ENCODE measurements around the gene DYRK3. TPM values are rescaled to one million over a fixed set of nuclear protein-coding genes. Genes with fewer than 3 reads are reported as not detected.
"Not testable (repeated sequence)": the region's sequence is repeated elsewhere in the genome, so short reads cannot be mapped to it uniquely, and the experiment has no call there.

Gene DYRK3
- total RNA-seq, 2 donors from 2014 or later = 8.4 to 10.7 TPM

GRCh38 chr1:206612129-206612876, 23.0 kb upstream of the DYRK3 start, which contains the start of gene EIF2D:
Gene EIF2D, minus strand, starts transcription at chr1:206612465. Its CDS starts 123 bp downstream, at chr1:206612342.
- intact Hi-C loops (cut with DNase I) = no loop called here
- peak; percentile 98 for DNase-seq (ENCODE audit: low spot score)

GRCh38 chr1:206626396-206626795, 8.9 kb upstream of the DYRK3 start:
- DNase-seq (ENCODE audit: low spot score); intact Hi-C loops (cut with DNase I): not testable (repeated sequence)

GRCh38 chr1:206628916-206629315, 6.4 kb upstream of the DYRK3 start:
- intact Hi-C loops (cut with DNase I) = no loop called here
- no peak for DNase-seq (ENCODE audit: low spot score)

GRCh38 chr1:206631085-206631509, 4.2 kb upstream of the DYRK3 start:
- no peak for DNase-seq (ENCODE audit: low spot score)
- intact Hi-C loops (cut with DNase I) = loop anchor here in 1 of 2 donors (5.0 kb wide), 1 partner anchor 281 kb away; no protein-coding TSS in a partner anchor

GRCh38 chr1:206633708-206634121, 1.6 kb upstream of the DYRK3 start:
- intact Hi-C loops (cut with DNase I) = loop anchor here in 1 of 2 donors (5.0 kb wide), 1 partner anchor 279 kb away; no protein-coding TSS in a partner anchor
- DNase-seq (ENCODE audit: low spot score) = no peak

- peak; percentile 99 for DNase-seq (ENCODE audit: low spot score)
- intact Hi-C loops (cut with DNase I) = loop anchor here in 1 of 2 donors (5.0 kb wide), 1 partner anchor 278 kb away; no protein-coding TSS in a partner anchor
Measured at GRCh38 chr1:206634365-206635079, 814 bp upstream of the DYRK3 start.

GRCh38 chr1:206635978-206636345, 626 bp downstream of the DYRK3 start:
- no peak for DNase-seq (ENCODE audit: low spot score)
- intact Hi-C loops (cut with DNase I) = no loop called here

- intact Hi-C loops (cut with DNase I) = no loop called here
- no peak for DNase-seq (ENCODE audit: low spot score)
Measured at GRCh38 chr1:206636671-206637070, 1.3 kb downstream of the DYRK3 start.

- DNase-seq (ENCODE audit: low spot score) = no peak
- intact Hi-C loops (cut with DNase I) = no loop called here
Measured at GRCh38 chr1:206637605-206638004, 2.3 kb downstream of the DYRK3 start.

- intact Hi-C loops (cut with DNase I); DNase-seq (ENCODE audit: low spot score): not testable (repeated sequence)
Measured at GRCh38 chr1:206642074-206642473, 6.7 kb downstream of the DYRK3 start.

GRCh38 chr1:206643118-206643698, 7.9 kb downstream of the DYRK3 start:
- intact Hi-C loops (cut with DNase I) = no loop called here
- DNase-seq (ENCODE audit: low spot score) = no peak

GRCh38 chr1:206646504-206646903, 11.2 kb downstream of the DYRK3 start:
- no peak for DNase-seq (ENCODE audit: low spot score)
- intact Hi-C loops (cut with DNase I) = no loop called here

GRCh38 chr1:206647224-206647623, 11.9 kb downstream of the DYRK3 start:
- intact Hi-C loops (cut with DNase I) = no loop called here
- no peak for DNase-seq (ENCODE audit: low spot score)

GRCh38 chr1:206649261-206649921, 14.1 kb downstream of the DYRK3 start:
- DNase-seq (ENCODE audit: low spot score) = no peak
- intact Hi-C loops (cut with DNase I) = no loop called here

GRCh38 chr1:206651014-206651413, 15.7 kb downstream of the DYRK3 start:
- intact Hi-C loops (cut with DNase I) = no loop called here
- DNase-seq (ENCODE audit: low spot score) = no peak

- DNase-seq (ENCODE audit: low spot score) = no peak
- intact Hi-C loops (cut with DNase I) = no loop called here
Measured at GRCh38 chr1:206651958-206652890, 16.9 kb downstream of the DYRK3 start.

GRCh38 chr1:206653715-206654459, 18.6 kb downstream of the DYRK3 start:
- no peak for DNase-seq (ENCODE audit: low spot score)
- intact Hi-C loops (cut with DNase I) = no loop called here

GRCh38 chr1:206654828-206655227, 19.5 kb downstream of the DYRK3 start:
- no peak for DNase-seq (ENCODE audit: low spot score)
- intact Hi-C loops (cut with DNase I) = no loop called here
